K562 (cell line): ENCODE data around the gene ABHD1. TPM values are rescaled to one million over a fixed set of nuclear protein-coding genes. Genes with fewer than 3 reads are reported as not detected.
A peak's percentile ranks its signal among the peaks of the same experiment; 100 is the strongest.

Source experiments
- ETV6 ChIP-seq, 3 experiments: fragments of 150-350 bp in 1 of 3; sonication (generic) in 1 of 3; formaldehyde crosslinking in 1 of 3; IDR thresholded peaks; 2 replicates each; pipeline versions ENCODE4 v1.6.1 to v1.8.0; 2014 to 2022; ENCODE audit warnings: borderline replicate concordance in 2 of 3, low read depth in 2 of 3, antibody characterized with exemption in 1 of 3, low read length in 1 of 3, mild to moderate bottlenecking in 1 of 3, missing genetic modification reagents in 1 of 3
- FOS ChIP-seq: IDR thresholded peaks from 3 replicates; pipeline ENCODE4 v1.6.1; 2011; ENCODE audit not compliant: insufficient read length; ENCODE audit errors: extremely low read depth
- NRF1 ChIP-seq, 2 experiments: fragments of 450-650 bp; IDR thresholded peaks in 1 of 2; conservative IDR thresholded peaks in 1 of 2; 2 replicates each; pipeline ENCODE4 v1.6.1; 2014; ENCODE audit warnings: mild to moderate bottlenecking in 2 of 2
- RBBP5 ChIP-seq: fragments of 200-600 bp; sonication (generic); IDR thresholded peaks from 2 replicates; pipeline ENCODE4 v1.6.1; 2012; ENCODE audit warnings: borderline replicate concordance, mild to moderate bottlenecking, low read length, control low read depth, inconsistent platforms; ENCODE audit not compliant: insufficient read depth, poor library complexity, severe bottlenecking
- polyA plus RNA-seq, 8 experiments: library from polyadenylated mRNA; depleted of rRNA in 4 of 8; stranded (reverse) in 5 of 8; unstranded in 3 of 8; fragments of >200 nt; fragmentation: Nextera tagmentation in 2 of 8; fragmentation: Illumina TruSeq in 1 of 8; extraction: Ambion mirVana in 2 of 8; extraction: Trizol in 1 of 8; gene quantifications; 2 replicates each; pipeline versions ENCODE4 v1.2.1 to v1.2.3, GENCODE V29; 2011 to 2014; ENCODE audit warnings: inconsistent platforms in 1 of 8, missing spikeins in 1 of 8
- total RNA-seq, 7 experiments: library from RNA; depleted of rRNA in 6 of 7; stranded (reverse); fragments of >200 nt in 6 of 7; fragmentation: Illumina TruSeq in 2 of 7; extraction: Trizol in 2 of 7; gene quantifications; 2 replicates each; pipeline versions ENCODE4 v1.2.1 to v1.2.3, GENCODE V29; 2011 to 2021; ENCODE audit warnings: low replicate concordance in 1 of 7
- TF ChIP-seq, protein P1 (sequence below), 2 experiments: fragments of 450-650 bp; IDR thresholded peaks; 2 replicates each; pipeline ENCODE4 v1.6.1; 2016; ENCODE audit warnings: mild to moderate bottlenecking in 2 of 2, borderline replicate concordance in 1 of 2, low read depth in 1 of 2, moderate library complexity in 1 of 2

The ABHD1 gene
- total and polyA plus RNA-seq, 9 of the 15 experiments (the other 6 are each of a cell fraction or from before 2014, with no cell fraction given) = 0.10 to 0.16 (median 0.11) TPM; not detected in 5

DNA sequence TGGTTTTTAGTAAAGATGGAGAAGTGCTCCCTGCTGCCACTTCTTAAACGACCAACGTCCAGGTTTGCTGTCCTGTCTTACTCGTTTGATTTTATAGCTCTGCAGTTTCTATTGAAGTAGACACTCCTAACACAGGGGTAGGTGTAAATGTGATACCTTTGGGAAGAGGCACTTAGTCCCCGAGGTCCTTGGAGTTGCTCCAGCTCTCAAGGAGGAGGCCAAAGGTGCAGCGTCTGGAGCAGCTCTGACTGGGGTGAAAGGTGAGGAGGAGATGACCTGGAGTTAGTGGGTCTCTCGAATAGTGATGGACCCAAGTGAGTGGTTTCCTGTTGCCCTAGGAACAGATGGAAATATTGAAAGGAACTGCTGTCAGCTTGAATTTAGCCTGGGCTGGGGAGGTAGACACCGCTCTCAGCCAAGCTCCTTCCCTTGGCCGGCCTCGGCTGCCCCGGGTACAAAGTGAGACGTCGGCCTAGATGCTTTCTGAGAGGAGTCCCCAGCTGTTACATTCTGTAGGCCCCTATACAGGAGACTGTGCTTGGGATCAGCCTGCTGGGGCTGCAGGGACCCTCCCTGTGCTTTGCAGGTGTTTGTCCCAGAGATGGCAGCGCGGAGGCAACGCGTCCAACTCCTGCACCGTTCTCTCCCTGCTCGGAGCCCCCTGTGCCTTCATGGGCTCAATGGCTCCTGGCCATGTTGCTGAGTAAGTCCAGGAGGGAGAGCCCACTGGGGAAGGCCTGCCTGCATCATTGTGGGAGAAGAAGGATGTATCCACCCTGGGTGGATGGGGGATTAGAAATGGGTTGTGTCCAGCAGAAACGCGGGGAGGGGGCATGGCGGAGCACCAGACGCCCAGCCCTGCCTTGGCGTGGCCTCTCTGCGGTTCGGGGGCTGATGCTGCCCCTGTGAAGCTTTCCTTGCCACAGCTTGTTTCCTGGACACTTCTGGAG, 31.6 kb upstream of the ABHD1 start (continued):
- TF ChIP-seq, protein P1, sequence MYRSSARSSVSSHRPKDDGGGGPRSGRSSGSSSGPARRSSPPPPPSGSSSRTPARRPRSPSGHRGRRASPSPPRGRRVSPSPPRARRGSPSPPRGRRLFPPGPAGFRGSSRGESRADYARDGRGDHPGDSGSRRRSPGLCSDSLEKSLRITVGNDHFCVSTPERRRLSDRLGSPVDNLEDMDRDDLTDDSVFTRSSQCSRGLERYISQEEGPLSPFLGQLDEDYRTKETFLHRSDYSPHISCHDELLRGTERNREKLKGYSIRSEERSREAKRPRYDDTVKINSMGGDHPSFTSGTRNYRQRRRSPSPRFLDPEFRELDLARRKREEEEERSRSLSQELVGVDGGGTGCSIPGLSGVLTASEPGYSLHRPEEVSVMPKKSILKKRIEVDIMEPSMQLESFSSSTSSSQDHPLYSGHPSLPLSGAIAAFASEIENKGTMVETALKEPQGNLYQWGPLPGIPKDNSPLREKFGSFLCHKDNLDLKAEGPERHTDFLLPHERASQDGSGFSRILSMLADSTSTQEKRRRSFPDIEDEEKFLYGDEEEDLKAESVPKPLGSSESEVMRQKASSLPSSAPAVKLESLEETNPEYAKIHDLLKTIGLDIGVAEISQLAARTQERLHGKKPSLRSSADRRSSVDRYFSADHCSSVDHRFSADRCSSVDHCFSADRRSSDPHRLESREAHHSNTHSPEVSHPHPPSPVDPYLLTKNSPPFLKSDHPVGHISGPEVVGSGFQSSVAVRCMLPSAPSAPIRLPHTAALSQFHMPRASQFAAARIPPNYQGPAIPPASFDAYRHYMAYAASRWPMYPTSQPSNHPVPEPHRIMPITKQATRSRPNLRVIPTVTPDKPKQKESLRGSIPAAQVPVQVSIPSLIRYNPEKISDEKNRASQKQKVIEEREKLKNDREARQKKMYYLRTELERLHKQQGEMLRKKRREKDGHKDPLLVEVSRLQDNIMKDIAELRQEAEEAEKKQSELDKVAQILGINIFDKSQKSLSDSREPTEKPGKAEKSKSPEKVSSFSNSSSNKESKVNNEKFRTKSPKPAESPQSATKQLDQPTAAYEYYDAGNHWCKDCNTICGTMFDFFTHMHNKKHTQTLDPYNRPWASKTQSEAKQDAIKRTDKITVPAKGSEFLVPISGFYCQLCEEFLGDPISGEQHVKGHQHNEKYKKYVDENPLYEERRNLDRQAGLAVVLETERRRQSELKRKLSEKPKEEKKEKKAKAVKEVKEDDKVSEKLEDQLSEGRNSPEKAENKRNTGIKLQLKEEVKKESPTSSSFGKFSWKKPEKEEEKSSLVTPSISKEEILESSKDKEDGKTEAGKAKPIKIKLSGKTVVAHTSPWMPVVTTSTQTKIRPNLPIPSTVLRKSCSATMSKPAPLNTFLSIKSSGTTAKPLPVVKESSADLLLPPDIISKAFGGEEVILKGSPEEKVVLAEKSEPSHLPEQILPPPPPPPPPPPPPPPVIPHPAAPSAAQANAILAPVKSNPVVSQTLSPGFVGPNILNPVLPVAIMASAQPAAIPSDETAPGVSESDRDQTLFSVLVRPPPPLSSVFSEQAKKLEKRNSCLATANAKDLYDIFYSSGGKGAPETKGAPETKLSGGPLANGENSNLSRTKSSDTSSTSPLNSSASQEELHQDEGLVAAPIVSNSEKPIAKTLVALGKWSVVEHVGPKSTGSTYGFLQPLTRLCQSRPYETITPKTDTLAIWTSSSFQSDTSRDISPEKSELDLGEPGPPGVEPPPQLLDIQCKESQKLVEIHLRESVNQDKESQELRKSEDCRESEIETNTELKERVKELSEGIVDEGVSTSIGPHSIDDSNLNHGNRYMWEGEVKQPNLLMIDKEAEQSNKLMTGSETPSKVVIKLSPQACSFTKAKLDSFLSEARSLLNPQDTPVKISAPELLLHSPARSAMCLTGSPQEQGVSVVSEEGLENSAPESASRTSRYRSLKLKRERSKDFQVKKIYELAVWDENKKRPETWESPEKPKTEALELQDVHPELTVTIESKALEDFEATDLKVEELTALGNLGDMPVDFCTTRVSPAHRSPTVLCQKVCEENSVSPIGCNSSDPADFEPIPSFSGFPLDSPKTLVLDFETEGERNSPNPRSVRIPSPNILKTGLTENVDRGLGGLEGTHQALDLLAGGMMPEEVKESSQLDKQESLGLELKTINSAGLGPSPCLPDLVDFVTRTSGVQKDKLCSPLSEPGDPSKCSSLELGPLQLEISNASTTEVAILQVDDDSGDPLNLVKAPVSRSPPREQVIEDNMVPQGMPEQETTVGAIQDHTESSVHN (IDR thresholded peaks at IDR 0.05; ENCODE audit: borderline replicate concordance in 1 of 2, low read depth in 1 of 2) = no peak
- peak; percentile 37 for TF ChIP-seq RBBP5
- TF ChIP-seq FOS = no peak
- no peak for TF ChIP-seq ETV6 (IDR thresholded peaks at IDR 0.05; ENCODE audit: borderline replicate concordance in 1 of 2, low read depth in 2 of 2, low read length in 1 of 2)
- no peak for TF ChIP-seq ETV6 (CRISPR knock-in tag; IDR thresholded peaks at IDR 0.05; ENCODE audit: borderline replicate concordance)
- TF ChIP-seq NRF1 (conservative IDR thresholded peaks at IDR 0.05 in 1 of 2, IDR thresholded peaks at IDR 0.05 in 1 of 2) = no peak
- TF ChIP-seq, all 486 proteins: peak for 3
